ENCODE data around the gene LRP1B. TPM values are rescaled to one million over a fixed set of nuclear protein-coding genes. Genes with fewer than 3 reads are reported as not detected.

Gene LRP1B
- total RNA-seq, 4 donors from 2014 or later = 0.85 to 3.3 (median 1.1) TPM; not detected in 1

- no peak for TF ChIP-seq POLR2A (IDR thresholded peaks at IDR 0.05)
- TF ChIP-seq, protein P1, sequence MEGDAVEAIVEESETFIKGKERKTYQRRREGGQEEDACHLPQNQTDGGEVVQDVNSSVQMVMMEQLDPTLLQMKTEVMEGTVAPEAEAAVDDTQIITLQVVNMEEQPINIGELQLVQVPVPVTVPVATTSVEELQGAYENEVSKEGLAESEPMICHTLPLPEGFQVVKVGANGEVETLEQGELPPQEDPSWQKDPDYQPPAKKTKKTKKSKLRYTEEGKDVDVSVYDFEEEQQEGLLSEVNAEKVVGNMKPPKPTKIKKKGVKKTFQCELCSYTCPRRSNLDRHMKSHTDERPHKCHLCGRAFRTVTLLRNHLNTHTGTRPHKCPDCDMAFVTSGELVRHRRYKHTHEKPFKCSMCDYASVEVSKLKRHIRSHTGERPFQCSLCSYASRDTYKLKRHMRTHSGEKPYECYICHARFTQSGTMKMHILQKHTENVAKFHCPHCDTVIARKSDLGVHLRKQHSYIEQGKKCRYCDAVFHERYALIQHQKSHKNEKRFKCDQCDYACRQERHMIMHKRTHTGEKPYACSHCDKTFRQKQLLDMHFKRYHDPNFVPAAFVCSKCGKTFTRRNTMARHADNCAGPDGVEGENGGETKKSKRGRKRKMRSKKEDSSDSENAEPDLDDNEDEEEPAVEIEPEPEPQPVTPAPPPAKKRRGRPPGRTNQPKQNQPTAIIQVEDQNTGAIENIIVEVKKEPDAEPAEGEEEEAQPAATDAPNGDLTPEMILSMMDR (IDR thresholded peaks at IDR 0.05) = no peak
- no peak for DNase-seq
- Histone ChIP-seq H3K9me3 (no peaks in the 10 kb centered on the region), H3K36me3 (no peaks in the 10 kb centered on the region), H3K4me3 (no peak overlapping the region), H3K27ac (no peak overlapping the region), H3K4me1 (no peaks in the 10 kb centered on the region), H3K27me3 (no peaks in the 10 kb centered on the region)
These were observed 1055.1 kb downstream of the LRP1B start for GRCh38 chr2:141075753-141076152.

- Histone ChIP-seq H3K4me1 (no peaks in the 10 kb centered on the region), H3K27ac (no peak overlapping the region), H3K36me3 (no peaks in the 10 kb centered on the region), H3K9me3 (no peaks in the 10 kb centered on the region), H3K27me3 (no peaks in the 10 kb centered on the region), H3K4me3 (no peak overlapping the region)
- no peak for TF ChIP-seq POLR2A (IDR thresholded peaks at IDR 0.05)
- TF ChIP-seq, protein P1 (IDR thresholded peaks at IDR 0.05) = no peak
- no peak for DNase-seq
These were observed 1062.6 kb downstream of the LRP1B start for GRCh38 chr2:141068053-141068682.

GRCh38 chr2:141065042-141065441, 1065.8 kb downstream of the LRP1B start:
- Histone ChIP-seq H3K4me3 (no peak overlapping the region), H3K9me3 (no peaks in the 10 kb centered on the region), H3K27me3 (no peaks in the 10 kb centered on the region), H3K27ac (no peak overlapping the region), H3K4me1 (no peaks in the 10 kb centered on the region), H3K36me3 (no peaks in the 10 kb centered on the region)
- no peak for DNase-seq
- TF ChIP-seq POLR2A (IDR thresholded peaks at IDR 0.05) = no peak
- TF ChIP-seq, protein P1 (IDR thresholded peaks at IDR 0.05) = no peak

GRCh38 chr2:141063406-141063805, 1067.4 kb downstream of the LRP1B start:
- no peaks in the 10 kb centered on the region for H3K27me3 ChIP-seq
- H3K27ac ChIP-seq = no peak overlapping the region
- no peaks in the 10 kb centered on the region for H3K4me1 ChIP-seq
- H3K36me3 ChIP-seq = no peaks in the 10 kb centered on the region
- no peak for DNase-seq
- TF ChIP-seq POLR2A (IDR thresholded peaks at IDR 0.05) = no peak
- TF ChIP-seq, protein P1 (IDR thresholded peaks at IDR 0.05) = no peak
- no peaks in the 10 kb centered on the region for H3K9me3 ChIP-seq
- H3K4me3 ChIP-seq = no peak overlapping the region

GRCh38 chr2:141062443-141062842, 1068.4 kb downstream of the LRP1B start:
- H3K4me3 ChIP-seq = no peak overlapping the region
- TF ChIP-seq POLR2A (IDR thresholded peaks at IDR 0.05) = no peak
- TF ChIP-seq, protein P1 (IDR thresholded peaks at IDR 0.05) = no peak

More at GRCh38 chr2:141062443-141062842, 1068.4 kb downstream of the LRP1B start:
- no peak for DNase-seq
- no peaks in the 10 kb centered on the region for H3K4me1 ChIP-seq
- H3K27ac ChIP-seq = no peak overlapping the region
- no peaks in the 10 kb centered on the region for H3K36me3 ChIP-seq
- no peaks in the 10 kb centered on the region for H3K9me3 ChIP-seq
- no peaks in the 10 kb centered on the region for H3K27me3 ChIP-seq

All from Peyer's patch (tissue), 4 donors.